OCI-LY3 (cell line): ENCODE data around the gene ZNF140.

Experiments used
- CTCF ChIP-seq: fragments of 200-600, 300-600 bp; sonication (generic); IDR thresholded peaks from 2 replicates; pipeline ENCODE4 v1.5.1; 2014; ENCODE audit warnings: antibody characterized with exemption, low read length, low read depth
- EZH2phosphoT487 ChIP-seq: fragments of 200-600 bp; shearing (Covaris generic); IDR thresholded peaks from 2 replicates; pipeline ENCODE4 v1.6.1; 2018; ENCODE audit warnings: antibody characterized with exemption, mixed run types, low read depth

GRCh38 chr12:133063556-133063955 is 17.2 kb upstream of the ZNF140 start:
- no peak for TF ChIP-seq CTCF
- TF ChIP-seq EZH2phosphoT487: no peak
